A549 (cell line): ENCODE measurements around the gene MRPS26. TPM values are rescaled to one million over a fixed set of nuclear protein-coding genes. Genes with fewer than 3 reads are reported as not detected.

ENCODE experiments used
- ATAC-seq, 2 experiments: fragments of 200-7000 bp in 1 of 2; fragments of >200 bp in 1 of 2; cut with Nextera tagmentation in 1 of 2; cut with Tn5 transposase in 1 of 2; 3 replicates each; pipeline versions ENCODE4 v1.8.0 to v1.9.1; 2018 to 2020; ENCODE audit warnings: mild to moderate bottlenecking in 1 of 2, moderate library complexity in 1 of 2
- CTCF ChIA-PET: fragments of 300-600 bp; sonication (Branson Sonifier 250); formaldehyde crosslinking; extraction: SDS; loops from one replicate; lab custom pipeline; 2021; ENCODE audit warnings: antibody characterized with exemption, inconsistent platforms; lab: Yijun Ruan, JAX
- POLR2A ChIA-PET: fragments of 350-600 bp; formaldehyde crosslinking; extraction: SDS; loops from one replicate; lab custom pipeline; 2021; ENCODE audit warnings: antibody characterized with exemption, inconsistent platforms; lab: Yijun Ruan, JAX
- DNase-seq, 2 experiments: peaks; one replicate each; pipeline versions ENCODE4 v3.0.0 to v3.0.0-alpha.2; 2011 to 2016; ENCODE audit warnings: low read depth in 1 of 2, low spot score in 1 of 2
- FAIRE-seq: peaks from 2 replicates; lab custom pipeline; 2011; peaks lifted over from hg19 to GRCh38; lab: Jason Lieb, UNC
- H3K27ac ChIP-seq, 2 experiments: fragments of >200 bp; sonication (Bioruptor Twin); formaldehyde crosslinking; 3 replicates each; pipeline ENCODE4 v1.5.1; 2016 to 2017
- H3K4me1 ChIP-seq: fragments of >200 bp; sonication (Bioruptor Twin); formaldehyde crosslinking; 3 replicates; pipeline ENCODE4 v1.6.1; 2016
- H3K4me2 ChIP-seq: fragments of >200 bp; sonication (Bioruptor Twin); formaldehyde crosslinking; 3 replicates; pipeline ENCODE4 v1.6.1; 2016
- H3K4me3 ChIP-seq: fragments of >200 bp; sonication (Bioruptor Twin); formaldehyde crosslinking; 3 replicates; pipeline ENCODE4 v1.5.1; 2016
- H3K9me3 ChIP-seq: fragments of >200 bp; sonication (Bioruptor Twin); formaldehyde crosslinking; 3 replicates; pipeline ENCODE4 v1.6.1; 2016
- CBX8 ChIP-seq: fragments of 200-600 bp; sonication (generic); IDR thresholded peaks from 2 replicates; pipeline ENCODE4 v1.6.1; 2016
- CHD4 ChIP-seq: fragments of 200-600 bp; sonication (generic); IDR thresholded peaks from 2 replicates; pipeline ENCODE4 v1.6.1; 2016; ENCODE audit warnings: antibody characterized with exemption, mild to moderate bottlenecking, borderline replicate concordance
- CTCF ChIP-seq: fragments of >200 bp; sonication (Bioruptor Twin); formaldehyde crosslinking; IDR thresholded peaks from 3 replicates; pipeline ENCODE4 v1.5.1; 2016
- EHF ChIP-seq: fragments of 250-450 bp; sonication (Bioruptor Pico); IDR thresholded peaks from 2 replicates; pipeline ENCODE4 v1.5.0; 2020; ENCODE audit warnings: mild to moderate bottlenecking
- EP300 ChIP-seq, 2 experiments: fragments of >200 bp; sonication (Bioruptor Twin); formaldehyde crosslinking; IDR thresholded peaks; 2 replicates in 1 of 2; 3 replicates in 1 of 2; pipeline ENCODE4 v1.6.1; 2016 to 2017
- FOSL2 ChIP-seq, 2 experiments: fragments of 450-650 bp in 1 of 2; fragments of >200 bp in 1 of 2; sonication (Bioruptor Twin) in 1 of 2; formaldehyde crosslinking; IDR thresholded peaks; 2 replicates each; pipeline versions ENCODE4 v1.5.0 to v1.6.1; 2016 to 2020; ENCODE audit warnings: mild to moderate bottlenecking in 1 of 2, moderate library complexity in 1 of 2
- HES2 ChIP-seq: fragments of >200 bp; sonication (Bioruptor Twin); formaldehyde crosslinking; IDR thresholded peaks from 2 replicates; pipeline ENCODE4 v1.6.1; 2016
- JUN ChIP-seq, 2 experiments: fragments of >200 bp; sonication (Bioruptor Twin); formaldehyde crosslinking; IDR thresholded peaks; 2 replicates in 1 of 2; 3 replicates in 1 of 2; pipeline ENCODE4 v1.6.1; 2016 to 2017
- KDM1A ChIP-seq: fragments of 200-600 bp; sonication (generic); IDR thresholded peaks from 2 replicates; pipeline ENCODE4 v1.6.1; 2016; ENCODE audit warnings: low read depth, mild to moderate bottlenecking
- KDM5A ChIP-seq: fragments of 200-600 bp; sonication (generic); IDR thresholded peaks from 2 replicates; pipeline ENCODE4 v1.6.1; 2016; ENCODE audit warnings: antibody characterized with exemption, mild to moderate bottlenecking
- MAFK ChIP-seq: fragments of 450-650 bp; IDR thresholded peaks from 2 replicates; pipeline ENCODE4 v1.6.1; 2014; ENCODE audit not compliant: partially characterized antibody
- MYC ChIP-seq: IDR thresholded peaks from 2 replicates; pipeline ENCODE4 v1.6.1; 2012; ENCODE audit warnings: mild to moderate bottlenecking, inconsistent platforms, low read length, improper control_type of control experiment, borderline replicate concordance
- POLR2A ChIP-seq: IDR thresholded peaks from 2 replicates; pipeline ENCODE4 v1.6.1; 2012; ENCODE audit warnings: mild to moderate bottlenecking, low read length
- RAD21 ChIP-seq, 2 experiments: fragments of >200 bp in 1 of 2; sonication (Bioruptor Twin) in 1 of 2; formaldehyde crosslinking in 1 of 2; IDR thresholded peaks in 1 of 2; conservative IDR thresholded peaks in 1 of 2; 2 replicates in 1 of 2; 3 replicates in 1 of 2; pipeline ENCODE4 v1.6.1; 2012 to 2018; ENCODE audit warnings: inconsistent platforms in 1 of 2
- RFX5 ChIP-seq: fragments of 450-650 bp; IDR thresholded peaks from 2 replicates; pipeline ENCODE4 v1.7.1; 2014; ENCODE audit warnings: antibody characterized with exemption, mild to moderate bottlenecking, moderate library complexity
- SMC3 ChIP-seq: fragments of >200 bp; sonication (Bioruptor Twin); formaldehyde crosslinking; IDR thresholded peaks from 3 replicates; pipeline ENCODE4 v1.6.1; 2018; ENCODE audit warnings: inconsistent platforms
- TFCP2L1 ChIP-seq: fragments of 250-450 bp; sonication (Bioruptor Pico); IDR thresholded peaks from 2 replicates; pipeline ENCODE4 v1.5.0; 2021; ENCODE audit warnings: mild to moderate bottlenecking
- USF2 ChIP-seq: fragments of 450-650 bp; IDR thresholded peaks from 2 replicates; pipeline ENCODE4 v1.6.1; 2014; ENCODE audit warnings: antibody characterized with exemption
- ZNF302 ChIP-seq: fragments of 250-450 bp; sonication (Bioruptor Pico); IDR thresholded peaks from 2 replicates; pipeline ENCODE4 v1.9.0; 2021; ENCODE audit warnings: inconsistent platforms, mild to moderate bottlenecking, moderate library complexity
- WGBS: methylation state at CpG from one replicate; pipeline ENCODE4 v1.1.6; 2017; ENCODE audit errors: missing lambda C conversion rate; 5-methylcytosine and 5-hydroxymethylcytosine counted together
- polyA plus RNA-seq, 4 experiments: library from polyadenylated mRNA; depleted of rRNA in 3 of 4; stranded (reverse); fragments of >200 nt; fragmentation: RNase III in 1 of 4; extraction: RNeasy Plus Mini Kit Qiagen cat#74134 plus additional on column Dnase treatment in 1 of 4; gene quantifications; 2 replicates in 3 of 4; 3 replicates in 1 of 4; pipeline ENCODE4 v1.2.3, GENCODE V29; 2011 to 2017
- TF ChIP-seq, protein P1 (sequence below): fragments of 200-600 bp; sonication (generic); IDR thresholded peaks from 2 replicates; pipeline ENCODE4 v1.6.1; 2016; ENCODE audit warnings: antibody characterized with exemption, mild to moderate bottlenecking, moderate library complexity

The MRPS26 gene
- polyA plus RNA-seq, 2 of the 4 experiments (the other 2 are of a cell fraction): 69.4 to 111 TPM

- peak; percentile 27; the same call in 1 of the 2 replicates for TF ChIP-seq FOSL2 (IDR thresholded peaks at IDR 0.05)
- peak; percentile 73 for TF ChIP-seq FOSL2 (CRISPR knock-in tag; IDR thresholded peaks at IDR 0.05)
- TF ChIP-seq, protein P1, sequence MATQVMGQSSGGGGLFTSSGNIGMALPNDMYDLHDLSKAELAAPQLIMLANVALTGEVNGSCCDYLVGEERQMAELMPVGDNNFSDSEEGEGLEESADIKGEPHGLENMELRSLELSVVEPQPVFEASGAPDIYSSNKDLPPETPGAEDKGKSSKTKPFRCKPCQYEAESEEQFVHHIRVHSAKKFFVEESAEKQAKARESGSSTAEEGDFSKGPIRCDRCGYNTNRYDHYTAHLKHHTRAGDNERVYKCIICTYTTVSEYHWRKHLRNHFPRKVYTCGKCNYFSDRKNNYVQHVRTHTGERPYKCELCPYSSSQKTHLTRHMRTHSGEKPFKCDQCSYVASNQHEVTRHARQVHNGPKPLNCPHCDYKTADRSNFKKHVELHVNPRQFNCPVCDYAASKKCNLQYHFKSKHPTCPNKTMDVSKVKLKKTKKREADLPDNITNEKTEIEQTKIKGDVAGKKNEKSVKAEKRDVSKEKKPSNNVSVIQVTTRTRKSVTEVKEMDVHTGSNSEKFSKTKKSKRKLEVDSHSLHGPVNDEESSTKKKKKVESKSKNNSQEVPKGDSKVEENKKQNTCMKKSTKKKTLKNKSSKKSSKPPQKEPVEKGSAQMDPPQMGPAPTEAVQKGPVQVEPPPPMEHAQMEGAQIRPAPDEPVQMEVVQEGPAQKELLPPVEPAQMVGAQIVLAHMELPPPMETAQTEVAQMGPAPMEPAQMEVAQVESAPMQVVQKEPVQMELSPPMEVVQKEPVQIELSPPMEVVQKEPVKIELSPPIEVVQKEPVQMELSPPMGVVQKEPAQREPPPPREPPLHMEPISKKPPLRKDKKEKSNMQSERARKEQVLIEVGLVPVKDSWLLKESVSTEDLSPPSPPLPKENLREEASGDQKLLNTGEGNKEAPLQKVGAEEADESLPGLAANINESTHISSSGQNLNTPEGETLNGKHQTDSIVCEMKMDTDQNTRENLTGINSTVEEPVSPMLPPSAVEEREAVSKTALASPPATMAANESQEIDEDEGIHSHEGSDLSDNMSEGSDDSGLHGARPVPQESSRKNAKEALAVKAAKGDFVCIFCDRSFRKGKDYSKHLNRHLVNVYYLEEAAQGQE: peak; percentile 60; the same call in 1 of the 2 replicates
- peak; percentile 22; the same call in 2 of the 3 replicates for TF ChIP-seq CTCF
- TF ChIP-seq MYC: no peak
- TF ChIP-seq RAD21 (conservative IDR thresholded peaks at IDR 0.05 in 1 of 2, IDR thresholded peaks at IDR 0.05 in 1 of 2): peak in 1 of 2 experiments; percentile 33; a peak in 1 of 5 replicates
- 0 out of 6 replicates have a peak overlapping the region, but pooled peaks of 1 of the 2 experiments have one; percentile 2 for H3K27ac ChIP-seq
- H3K4me3 ChIP-seq: no peak overlapping the region
- ChIA-PET POLR2A (no interaction called here), CTCF (interaction anchor here (0.9 to 2.9 kb wide), 7 partner anchors 9 to 68 kb away, joined by 3 to 25 read pairs (median 5); no protein-coding TSS in a partner anchor)
- H3K4me1 ChIP-seq: peaks cover 24% of the 10 kb centered on the region
- WGBS: 60% methylated on average over 8 of the region's 8 CpGs
- H3K4me2 ChIP-seq: peak overlapping the region; percentile 16; the same call in 1 of the 3 replicates
- peak; percentile 75 to 80 for ATAC-seq
- no peak for FAIRE-seq
- no peaks in the 10 kb centered on the region for H3K9me3 ChIP-seq
- DNase-seq: peak in 1 of 2 experiments; percentile 36
These were observed 23.4 kb downstream of the MRPS26 start for GRCh38 chr20:3068986-3069900.

DNA sequence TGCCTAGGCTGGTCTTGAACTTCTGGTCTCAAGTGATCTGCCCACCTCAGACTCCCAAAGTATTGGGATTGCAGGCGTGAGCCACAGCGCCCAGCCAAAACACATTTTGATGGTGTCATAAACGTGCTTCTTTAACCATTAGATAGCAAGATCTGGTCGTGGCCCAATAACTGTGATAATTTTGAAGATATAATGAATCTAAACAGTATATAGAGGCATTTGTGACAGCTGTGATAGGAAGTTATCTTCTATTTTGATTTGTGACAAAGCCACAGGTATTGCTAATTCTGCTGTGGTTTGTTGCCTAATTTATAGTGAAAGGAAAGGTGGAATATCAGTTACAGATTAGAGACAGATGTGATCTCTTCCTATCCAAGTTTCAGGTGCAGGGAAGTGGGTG is 24.9 kb downstream of the MRPS26 start:
- ATAC-seq (no peak), DNase-seq (no peak), FAIRE-seq (no peak)
- 57% methylated on average over 4 of the region's 4 CpGs for WGBS
- CTCF ChIA-PET: interaction anchor here (0.7 to 2.9 kb wide), 3 partner anchors 17 to 47 kb away, joined by 3 to 25 read pairs (median 5); no protein-coding TSS in a partner anchor
- H3K4me2 ChIP-seq: no peak overlapping the region
- H3K9me3 ChIP-seq: no peaks in the 10 kb centered on the region
- H3K4me3 ChIP-seq: no peak overlapping the region
- no peak for TF ChIP-seq FOSL2 (IDR thresholded peaks at IDR 0.05)
- TF ChIP-seq FOSL2 (CRISPR knock-in tag; IDR thresholded peaks at IDR 0.05): no peak
- no peak for TF ChIP-seq KDM1A
- no peak for TF ChIP-seq CBX8
- no peak for TF ChIP-seq CHD4
- no peak for TF ChIP-seq POLR2A
- no peak for TF ChIP-seq CTCF
- no peak for TF ChIP-seq RFX5
- TF ChIP-seq ZNF302: no peak
- TF ChIP-seq JUN (IDR thresholded peaks at IDR 0.05): no peak
- no peak for TF ChIP-seq USF2
- TF ChIP-seq TFCP2L1 (CRISPR knock-in tag): no peak
- TF ChIP-seq EP300 (IDR thresholded peaks at IDR 0.05): no peak
- TF ChIP-seq EHF: no peak
- TF ChIP-seq KDM5A: no peak
- no peak for TF ChIP-seq MAFK
- no peak for TF ChIP-seq HES2
- TF ChIP-seq SMC3: no peak
- H3K27ac ChIP-seq: no peak overlapping the region
- H3K4me1 ChIP-seq: peaks cover 24% of the 10 kb centered on the region
- POLR2A ChIA-PET: no interaction called here
